Measurements from ENCODE around the gene PPAN. TPM values are rescaled to one million over a fixed set of nuclear protein-coding genes. Genes with fewer than 3 reads are reported as not detected.

Gene PPAN
- polyA plus RNA-seq, 1 donor (not counting 4 experiments of a cell fraction or from before 2014, with no cell fraction given) = 32.3 TPM

DNA sequence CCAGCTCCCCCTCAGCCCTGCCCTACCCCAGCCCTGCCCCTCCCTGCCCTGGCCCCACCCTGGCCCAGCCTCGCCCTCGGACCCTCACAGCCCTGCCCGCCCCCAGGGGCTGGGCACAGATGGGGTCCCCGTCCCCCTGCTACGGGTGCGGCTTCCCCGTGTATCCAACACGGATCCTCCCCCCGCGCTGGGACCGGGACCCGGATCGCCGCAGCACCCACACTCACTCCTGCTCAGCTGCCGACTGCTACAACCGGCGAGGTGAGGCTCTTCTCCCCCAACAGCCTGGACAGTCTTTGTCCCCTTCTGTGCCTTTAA, 14.8 kb upstream of the PPAN start:
- Histone ChIP-seq H2AFZ (ENCODE audit: control insufficient read depth, low read length) (no peak overlapping the region), H3K79me2 (ENCODE audit: control insufficient read depth, insufficient read depth, low read length) (no peaks in the 10 kb centered on the region), H3K27ac (ENCODE audit: control insufficient read depth, insufficient read depth, low read length) (no peak overlapping the region), H3K9ac (ENCODE audit: control insufficient read depth, extremely low read depth, insufficient read depth, low read length) (no peak overlapping the region), H4K20me1 (ENCODE audit: control insufficient read depth, extremely low read depth, insufficient read depth, low read length) (no peaks in the 10 kb centered on the region), H3K9me1 (ENCODE audit: control insufficient read depth, extremely low read depth, insufficient read depth, low read length) (no peaks in the 10 kb centered on the region), H3K4me3 (ENCODE audit: control insufficient read depth in 2 of 3, extremely low read depth in 1 of 3, insufficient read depth in 2 of 3, low read depth in 1 of 3, low read length in 3 of 3) (no peak overlapping the region), H3K36me3 (ENCODE audit: control insufficient read depth in 2 of 2, extremely low read depth in 1 of 2, insufficient read depth in 2 of 2, low read length in 2 of 2) (peaks cover 0 to 21% of the 10 kb centered on the region in 2 experiments), H3K27me3 (ENCODE audit: control insufficient read depth, extremely low read depth, insufficient read depth, low read length) (no peaks in the 10 kb centered on the region), H3K4me1 (ENCODE audit: control insufficient read depth, extremely low read depth, insufficient read depth, low read length) (peaks cover 4% of the 10 kb centered on the region), H3K9me3 (ENCODE audit: control insufficient read depth, low read depth, low read length) (no peaks in the 10 kb centered on the region), H3K4me2 (ENCODE audit: control insufficient read depth, extremely low read depth, insufficient read depth, low read depth, low read length) (no peak overlapping the region)
- no peak for FAIRE-seq
- no peak for TF ChIP-seq EZH2 (IDR thresholded peaks at IDR 0.05; ENCODE audit: low read length)
- TF ChIP-seq, protein P1, sequence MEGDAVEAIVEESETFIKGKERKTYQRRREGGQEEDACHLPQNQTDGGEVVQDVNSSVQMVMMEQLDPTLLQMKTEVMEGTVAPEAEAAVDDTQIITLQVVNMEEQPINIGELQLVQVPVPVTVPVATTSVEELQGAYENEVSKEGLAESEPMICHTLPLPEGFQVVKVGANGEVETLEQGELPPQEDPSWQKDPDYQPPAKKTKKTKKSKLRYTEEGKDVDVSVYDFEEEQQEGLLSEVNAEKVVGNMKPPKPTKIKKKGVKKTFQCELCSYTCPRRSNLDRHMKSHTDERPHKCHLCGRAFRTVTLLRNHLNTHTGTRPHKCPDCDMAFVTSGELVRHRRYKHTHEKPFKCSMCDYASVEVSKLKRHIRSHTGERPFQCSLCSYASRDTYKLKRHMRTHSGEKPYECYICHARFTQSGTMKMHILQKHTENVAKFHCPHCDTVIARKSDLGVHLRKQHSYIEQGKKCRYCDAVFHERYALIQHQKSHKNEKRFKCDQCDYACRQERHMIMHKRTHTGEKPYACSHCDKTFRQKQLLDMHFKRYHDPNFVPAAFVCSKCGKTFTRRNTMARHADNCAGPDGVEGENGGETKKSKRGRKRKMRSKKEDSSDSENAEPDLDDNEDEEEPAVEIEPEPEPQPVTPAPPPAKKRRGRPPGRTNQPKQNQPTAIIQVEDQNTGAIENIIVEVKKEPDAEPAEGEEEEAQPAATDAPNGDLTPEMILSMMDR (optimal IDR thresholded peaks at IDR 0.05 in 1 of 3, IDR thresholded peaks at IDR 0.05 in 1 of 3, conservative IDR thresholded peaks at IDR 0.05 in 1 of 3; ENCODE audit: extremely low read depth in 1 of 3, insufficient read depth in 2 of 3, low read length in 3 of 3) = no peak
- no peak for DNase-seq (ENCODE audit: low read depth, low spot score)
- dilution Hi-C loops (cut with MboI; ENCODE audit: extremely low pct_ligation_motif_present, low sequenced_read_pairs) = loop anchor here (25.0 kb wide), 1 partner anchor 154 kb away; the partner anchor contains the start of gene OLFM2

DNA sequence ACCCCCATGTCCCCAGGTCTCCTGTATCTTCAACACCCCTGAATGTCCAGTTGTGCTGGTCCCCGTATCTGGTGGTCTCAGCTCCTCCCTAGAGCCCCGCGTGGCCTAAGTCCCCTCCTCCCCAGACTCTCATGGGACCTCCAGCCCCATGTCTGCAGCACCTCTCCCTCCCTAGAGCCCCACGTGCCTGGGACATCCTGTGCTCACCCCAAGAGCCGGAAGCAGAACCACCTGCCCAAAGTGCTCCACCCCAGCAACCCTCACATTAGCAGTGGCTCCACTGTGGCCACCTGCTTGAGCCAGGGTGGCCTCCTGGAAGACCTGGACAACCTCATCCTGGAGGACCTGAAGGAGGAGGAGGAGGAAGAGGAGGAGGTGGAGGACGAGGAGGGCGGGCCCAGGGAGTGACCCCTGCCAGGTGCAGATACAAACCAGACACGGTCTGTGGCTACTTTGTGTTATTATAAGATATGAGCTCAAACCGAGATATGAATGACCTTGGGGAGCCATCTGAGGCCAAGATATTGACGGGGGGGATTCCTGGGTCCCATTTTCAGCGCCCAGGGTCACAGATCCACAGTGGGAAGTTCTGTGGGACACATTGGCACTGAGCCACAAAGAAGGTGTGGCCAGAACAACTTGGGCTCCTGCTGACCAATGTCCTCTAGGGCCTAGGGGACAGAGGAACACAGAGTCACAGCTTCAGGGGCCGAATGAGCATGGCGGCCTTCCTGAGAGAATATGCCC, 14.1 kb upstream of the PPAN start:
- no peaks in the 10 kb centered on the region for H3K9me3 ChIP-seq (ENCODE audit: control insufficient read depth, low read depth, low read length)
- no peaks in the 10 kb centered on the region for H3K27me3 ChIP-seq (ENCODE audit: control insufficient read depth, extremely low read depth, insufficient read depth, low read length)
- FAIRE-seq (no peak), DNase-seq (ENCODE audit: low read depth, low spot score) (no peak)
- dilution Hi-C loops (cut with MboI; ENCODE audit: extremely low pct_ligation_motif_present, low sequenced_read_pairs) = loop anchor here (25.0 kb wide), 1 partner anchor 155 kb away; the partner anchor contains the start of gene OLFM2
- H3K79me2 ChIP-seq (ENCODE audit: control insufficient read depth, insufficient read depth, low read length) = no peaks in the 10 kb centered on the region
- no peak overlapping the region for H2AFZ ChIP-seq (ENCODE audit: control insufficient read depth, low read length)
- no peaks in the 10 kb centered on the region for H4K20me1 ChIP-seq (ENCODE audit: control insufficient read depth, extremely low read depth, insufficient read depth, low read length)
- no peaks in the 10 kb centered on the region for H3K9me1 ChIP-seq (ENCODE audit: control insufficient read depth, extremely low read depth, insufficient read depth, low read length)
- no peak overlapping the region for H3K4me2 ChIP-seq (ENCODE audit: control insufficient read depth, extremely low read depth, insufficient read depth, low read depth, low read length)
- H3K36me3 ChIP-seq (ENCODE audit: control insufficient read depth in 2 of 2, extremely low read depth in 1 of 2, insufficient read depth in 2 of 2, low read length in 2 of 2) = peaks cover 0 to 21% of the 10 kb centered on the region in 2 experiments
- H3K27ac ChIP-seq (ENCODE audit: control insufficient read depth, insufficient read depth, low read length) = no peak overlapping the region
- H3K4me3 ChIP-seq (ENCODE audit: control insufficient read depth in 2 of 3, extremely low read depth in 1 of 3, insufficient read depth in 2 of 3, low read depth in 1 of 3, low read length in 3 of 3) = no peak overlapping the region
- H3K9ac ChIP-seq (ENCODE audit: control insufficient read depth, extremely low read depth, insufficient read depth, low read length) = no peak overlapping the region
- TF ChIP-seq EZH2 (IDR thresholded peaks at IDR 0.05; ENCODE audit: low read length) = no peak
- TF ChIP-seq, protein P1 (optimal IDR thresholded peaks at IDR 0.05 in 1 of 3, IDR thresholded peaks at IDR 0.05 in 1 of 3, conservative IDR thresholded peaks at IDR 0.05 in 1 of 3; ENCODE audit: extremely low read depth in 1 of 3, insufficient read depth in 2 of 3, low read length in 3 of 3) = no peak
- peaks cover 8% of the 10 kb centered on the region for H3K4me1 ChIP-seq (ENCODE audit: control insufficient read depth, extremely low read depth, insufficient read depth, low read length)
